HTR-8/SVneo (cell line): ENCODE measurements around the gene CTNNAL1.
"Not testable (repeated sequence)": the region's sequence is repeated elsewhere in the genome, so short reads cannot be mapped to it uniquely, and the experiment has no call there.

ENCODE experiments used
- DNase-seq: peaks from one replicate; pipeline ENCODE4 v3.0.0; 2011; ENCODE audit warnings: low spot score, mixed read lengths; ENCODE audit not compliant: insufficient read length
- FAIRE-seq: peaks from 2 replicates; lab custom pipeline; 2011; peaks lifted over from hg19 to GRCh38; lab: Jason Lieb, UNC

The CTNNAL1 gene

GRCh38 chr9:109012876-109013678 lies at the start of gene CTNNAL1:
TSS of gene CTNNAL1 (minus strand) at chr9:109013499. CDS start at chr9:109013442, 57 bp downstream.
- FAIRE-seq (no peak), DNase-seq (peak; percentile 84)

GRCh38 chr9:109062543-109062942 lies 49.2 kb upstream of the CTNNAL1 start:
- FAIRE-seq (no peak), DNase-seq (no peak)

DNA sequence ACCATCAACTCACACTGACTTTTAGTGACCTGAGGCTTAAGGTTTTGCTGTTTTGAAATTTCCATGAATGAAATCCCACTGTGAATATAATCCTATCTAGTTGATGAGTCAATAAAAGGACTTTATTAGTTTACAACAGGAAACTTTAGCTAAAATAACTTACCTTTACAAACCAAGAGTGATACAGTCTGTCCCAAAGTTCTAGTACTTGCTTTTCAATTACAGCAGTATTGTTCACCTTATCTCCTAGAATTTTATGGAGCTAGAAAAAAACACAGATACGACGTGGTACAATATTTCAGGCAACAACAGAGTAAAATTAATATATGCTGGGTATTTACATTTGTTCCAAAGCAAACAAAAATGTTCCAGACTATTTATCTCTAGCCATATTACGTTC lies 46.9 kb upstream of the CTNNAL1 start:
- FAIRE-seq = no peak
- DNase-seq = no peak

GRCh38 chr9:109053121-109053520 lies 39.8 kb upstream of the CTNNAL1 start:
- not testable (repeated sequence) for DNase-seq, FAIRE-seq

DNA sequence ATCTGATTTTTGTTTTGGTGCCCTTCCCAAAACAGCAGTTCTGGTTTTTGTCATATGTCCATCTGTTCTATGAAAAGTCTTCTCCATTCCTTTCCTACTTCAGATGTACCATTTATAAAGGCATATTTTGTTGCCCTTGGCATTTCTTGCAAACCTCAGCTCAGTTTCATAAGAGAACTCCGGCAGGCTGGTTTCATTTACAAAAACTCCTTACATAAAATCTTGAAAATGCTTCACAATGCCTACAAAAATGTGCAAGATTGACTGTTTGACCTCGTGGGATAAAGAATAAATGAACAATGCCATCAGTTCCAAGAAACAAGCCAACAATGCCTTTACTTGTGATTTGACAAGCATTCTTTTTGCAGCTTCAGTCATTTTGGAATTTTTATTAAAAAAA lies 39.1 kb upstream of the CTNNAL1 start:
- no peak for FAIRE-seq
- no peak for DNase-seq

GRCh38 chr9:109051733-109052132 lies 38.4 kb upstream of the CTNNAL1 start:
- FAIRE-seq = no peak
- DNase-seq = no peak

DNA sequence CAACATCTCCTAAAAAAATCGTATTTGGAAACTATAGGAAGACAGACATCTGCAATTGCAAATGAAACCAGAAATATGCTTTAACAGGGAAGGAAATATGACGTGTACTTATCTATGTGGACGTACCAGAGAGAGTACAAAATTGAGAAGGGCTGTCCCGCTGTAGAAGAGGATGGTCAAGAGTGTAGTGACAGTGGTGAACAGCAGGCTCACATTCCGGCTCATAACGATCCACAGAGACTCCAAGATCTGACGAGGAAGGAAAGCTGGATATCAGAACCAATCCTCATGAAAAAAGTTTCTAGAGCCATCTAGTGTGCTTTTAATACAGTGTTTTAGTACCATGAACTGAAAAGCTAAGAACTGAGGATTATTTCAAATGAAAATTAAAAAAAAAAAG lies 37.1 kb upstream of the CTNNAL1 start:
- FAIRE-seq = no peak
- no peak for DNase-seq

GRCh38 chr9:109048822-109049221 lies 35.5 kb upstream of the CTNNAL1 start:
- DNase-seq = no peak
- FAIRE-seq = no peak

- no peak for FAIRE-seq
- DNase-seq = no peak
These were observed 34.0 kb upstream of the CTNNAL1 start for GRCh38 chr9:109047259-109047658.

- FAIRE-seq = no peak
- no peak for DNase-seq
These were observed 33.0 kb upstream of the CTNNAL1 start for GRCh38 chr9:109046346-109046745.

GRCh38 chr9:109043578-109043977 lies 30.3 kb upstream of the CTNNAL1 start:
- DNase-seq (no peak), FAIRE-seq (no peak)

- FAIRE-seq (no peak), DNase-seq (no peak)
These were observed 27.3 kb upstream of the CTNNAL1 start for GRCh38 chr9:109040571-109040970.

DNA sequence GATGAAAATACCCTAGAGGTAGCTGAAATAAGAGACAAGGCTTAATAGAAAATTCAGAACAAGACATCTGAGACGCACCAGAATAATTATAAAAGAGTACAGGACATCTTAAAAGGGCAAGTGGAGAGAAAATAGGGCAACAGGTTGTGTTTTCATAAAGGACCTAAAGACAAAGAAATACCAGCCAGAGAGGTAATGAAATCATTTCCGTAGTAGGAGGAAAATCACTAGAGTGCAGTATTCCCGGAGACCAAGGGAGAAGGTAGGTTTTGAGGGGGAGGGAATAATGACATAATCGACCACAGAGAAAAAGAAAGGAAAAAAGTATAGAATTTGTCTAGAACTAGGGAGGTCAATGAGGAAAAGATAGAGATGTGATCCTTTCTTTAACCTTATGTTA lies 26.2 kb upstream of the CTNNAL1 start:
- DNase-seq (no peak), FAIRE-seq (no peak)

DNA sequence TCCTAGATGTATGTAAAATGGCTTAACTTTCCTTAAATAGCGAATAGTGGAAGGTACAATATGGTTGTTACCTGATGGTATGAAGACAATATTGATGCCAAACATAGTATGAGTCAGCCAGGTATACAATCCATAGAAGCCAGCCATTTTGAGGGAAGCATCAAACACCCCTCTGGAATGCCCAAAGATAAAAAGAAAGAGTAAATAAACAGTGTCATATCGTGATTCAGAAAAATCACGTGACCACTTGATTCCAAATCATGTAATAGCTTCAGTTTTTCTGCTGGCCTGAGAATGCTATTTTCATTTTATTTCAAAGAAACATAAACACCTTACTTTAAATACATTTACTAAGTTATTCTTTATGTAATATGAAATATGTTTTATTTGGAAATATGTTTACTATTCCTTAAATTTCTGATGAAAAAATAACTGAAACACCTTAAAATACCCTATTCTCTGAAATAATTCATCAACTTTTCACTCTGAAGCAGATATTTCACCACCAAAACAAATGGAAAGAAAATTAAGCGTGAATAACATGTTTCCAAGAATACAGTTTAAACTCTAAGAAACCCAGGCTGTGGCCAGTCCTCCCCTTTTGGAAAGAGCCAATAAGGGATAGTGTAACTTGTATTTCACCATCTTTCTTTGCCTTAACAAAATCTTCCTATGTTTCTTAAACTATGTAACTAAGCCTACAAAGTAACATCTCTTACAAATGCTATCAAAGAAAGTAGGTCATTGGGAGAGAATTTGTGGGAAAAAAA lies 24.8 kb upstream of the CTNNAL1 start:
- no peak for DNase-seq
- no peak for FAIRE-seq

DNA sequence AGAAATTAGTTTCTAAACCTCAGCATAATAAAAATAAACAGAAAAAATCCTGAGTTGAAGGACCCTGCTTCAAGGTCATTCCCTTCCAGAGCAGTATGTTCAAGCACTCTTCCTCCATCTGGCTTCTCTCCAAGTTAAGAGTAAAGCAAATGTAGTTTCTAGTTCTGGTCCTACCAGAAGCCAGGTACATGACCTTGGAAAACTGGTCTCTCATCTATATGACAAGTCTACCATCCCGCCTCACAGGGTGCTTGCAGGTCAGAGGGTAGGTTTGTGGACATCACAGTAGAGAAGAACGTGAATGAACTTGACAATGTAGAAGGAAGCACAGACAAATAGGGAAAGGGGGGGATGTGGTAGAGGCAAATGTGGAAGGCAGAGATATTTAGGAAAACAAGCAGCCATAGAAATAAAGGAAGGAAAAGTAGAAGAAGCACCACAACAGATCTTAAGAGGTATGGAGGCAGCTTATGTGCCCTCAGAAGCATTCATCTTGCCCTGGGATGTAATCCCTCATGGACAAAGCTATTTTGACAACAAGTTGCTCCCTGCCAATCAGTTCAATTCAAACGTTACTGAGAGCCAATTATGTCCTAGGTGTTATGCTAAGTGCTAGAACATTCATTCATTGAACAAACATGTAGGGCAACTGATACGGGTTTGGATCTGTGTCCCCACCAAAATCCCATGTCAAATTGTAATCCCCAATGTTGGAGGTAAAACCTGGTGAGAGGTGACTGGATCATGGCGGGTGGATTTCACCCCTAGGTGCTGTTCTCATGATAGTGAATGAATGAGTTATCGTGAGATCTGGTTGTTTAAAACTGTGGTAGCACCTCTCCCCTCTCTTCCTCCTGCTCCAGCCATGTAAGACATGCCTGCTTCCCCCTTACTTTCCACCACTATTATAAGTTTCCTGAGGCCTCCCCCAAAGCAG lies 23.7 kb upstream of the CTNNAL1 start:
- DNase-seq (no peak), FAIRE-seq (no peak)

DNA sequence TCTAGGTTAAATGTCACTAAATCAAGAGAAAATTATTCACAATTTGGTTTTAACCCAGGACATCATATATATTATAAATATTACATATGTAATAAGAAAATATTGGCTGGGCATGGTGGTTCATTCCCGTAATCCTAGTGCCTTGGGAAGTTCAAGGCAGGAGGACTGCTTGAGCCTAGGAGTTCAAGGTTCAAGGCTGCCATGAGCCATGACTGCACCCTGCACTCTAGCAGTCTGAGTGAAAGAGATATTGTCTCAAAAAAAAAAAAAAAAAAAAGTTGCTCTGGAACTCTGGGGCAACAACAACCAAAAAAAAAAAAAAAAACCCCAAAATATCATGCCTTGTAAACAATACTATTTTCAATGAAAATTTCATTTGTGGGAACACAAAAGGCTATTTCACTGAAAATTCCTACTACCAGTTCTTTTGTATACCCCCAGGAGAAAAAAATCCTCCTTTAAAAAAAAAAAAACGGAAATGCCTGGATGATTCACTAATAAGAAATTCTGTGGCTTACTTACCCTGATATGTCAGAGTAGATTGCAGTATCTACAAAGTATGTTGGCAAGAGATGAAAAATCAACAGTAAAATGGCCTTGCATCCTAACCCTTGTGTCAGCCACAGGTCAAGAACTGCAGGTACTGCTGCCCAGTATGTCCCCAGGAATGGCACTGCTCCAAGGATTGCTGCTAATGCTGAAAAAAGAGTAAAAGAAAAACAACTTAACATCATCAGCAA lies 22.6 kb upstream of the CTNNAL1 start:
- DNase-seq (peak; percentile 78), FAIRE-seq (peak; percentile 88)

DNA sequence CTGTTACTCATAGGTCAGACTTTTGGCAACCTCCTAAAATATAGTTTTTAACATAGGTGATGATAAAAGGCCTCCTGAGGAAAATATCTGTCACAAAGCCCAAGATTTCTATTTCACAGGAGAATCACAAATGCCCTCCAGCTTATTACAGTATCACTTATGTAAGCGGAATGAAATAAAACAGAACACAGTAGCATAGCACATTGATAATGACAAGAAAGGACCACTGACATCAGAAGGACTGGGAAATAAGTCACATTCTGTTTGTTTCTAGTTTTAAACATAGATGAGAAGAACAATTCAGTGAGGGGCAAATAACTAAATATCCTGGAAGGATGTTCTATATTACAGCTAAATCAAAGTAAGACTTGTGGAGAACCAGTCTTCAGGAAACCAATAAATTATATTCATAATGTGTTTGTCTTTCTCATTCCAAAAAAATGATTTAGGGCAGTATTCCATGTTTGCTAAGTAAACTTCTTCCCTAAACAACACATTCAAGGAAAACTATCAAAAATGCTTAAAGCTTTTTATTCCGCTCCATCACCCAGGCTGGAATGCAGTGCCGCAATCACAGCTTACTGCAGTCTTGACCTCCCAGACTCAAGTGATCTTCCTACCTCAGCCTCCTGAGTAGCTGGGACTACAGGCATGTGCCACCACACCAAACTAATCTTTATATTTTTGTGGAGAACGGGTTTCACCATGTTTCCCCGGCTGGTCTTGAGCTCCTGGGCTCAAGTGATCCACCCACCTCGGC lies 20.8 kb upstream of the CTNNAL1 start:
- DNase-seq = no peak
- FAIRE-seq = no peak

- no peak for DNase-seq
- no peak for FAIRE-seq
These were observed 17.9 kb upstream of the CTNNAL1 start for GRCh38 chr9:109031241-109031640.

DNA sequence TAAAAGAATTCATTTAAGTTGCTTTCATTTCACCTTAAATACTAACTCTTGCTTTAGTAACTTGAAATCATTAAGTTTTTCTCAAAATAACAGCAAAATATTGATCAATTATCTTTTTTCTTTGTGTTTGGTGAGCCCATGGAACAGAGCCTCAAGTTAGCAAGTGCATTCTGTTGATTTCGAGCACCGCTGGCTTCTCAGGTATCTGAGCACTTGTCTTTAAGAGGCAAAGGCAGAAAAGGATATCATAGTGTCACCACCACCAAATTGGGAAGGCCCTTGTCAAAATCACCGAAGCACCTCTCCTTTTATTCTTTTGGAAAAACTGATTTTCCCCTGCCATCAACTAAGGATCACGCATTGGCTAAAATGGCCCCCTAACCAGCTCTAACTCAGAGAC lies 17.1 kb upstream of the CTNNAL1 start:
- DNase-seq (no peak), FAIRE-seq (no peak)
